Fibroblast of villous mesenchyme (primary cell): Measurements from ENCODE around the gene HMCN2. TPM values are rescaled to one million over a fixed set of nuclear protein-coding genes. Genes with fewer than 3 reads are reported as not detected.
"Not testable (repeated sequence)": the region's sequence is repeated elsewhere in the genome, so short reads cannot be mapped to it uniquely, and the experiment has no call there.

ENCODE experiments used
- DNase-seq: peaks from one replicate; pipeline ENCODE4 v3.0.0-alpha.2; 2010; ENCODE audit warnings: low read depth
- H3K4me3 ChIP-seq: 2 replicates; pipeline ENCODE4 v1.5.1; 2011; ENCODE audit warnings: low read depth, mild to moderate bottlenecking, low read length
- CTCF ChIP-seq: IDR thresholded peaks from 2 replicates; pipeline ENCODE4 v1.5.1; 2012; ENCODE audit warnings: low read depth, mild to moderate bottlenecking, low read length; ENCODE audit not compliant: insufficient read depth
- total RNA-seq: library from RNA; depleted of rRNA; stranded (reverse); fragments of >200 nt; gene quantifications from 2 replicates; pipeline ENCODE4 v1.2.3, GENCODE V29; 2012

HMCN2 gene
- total RNA-seq, 1 donor = not detected

GRCh38 chr9:130398487-130399240, 133.1 kb downstream of the HMCN2 start:
- no peak for TF ChIP-seq CTCF

GRCh38 chr9:130399768-130400167, 134.2 kb downstream of the HMCN2 start:
- no peak for DNase-seq
- H3K4me3 ChIP-seq = no peak overlapping the region
- no peak for TF ChIP-seq CTCF

More at GRCh38 chr9:130398487-130399240, 133.1 kb downstream of the HMCN2 start:
- DNase-seq = no peak
- H3K4me3 ChIP-seq = no peak overlapping the region

- no peak for TF ChIP-seq CTCF
- no peak for DNase-seq
- no peak overlapping the region for H3K4me3 ChIP-seq
Measured at GRCh38 chr9:130400870-130401269, 135.3 kb downstream of the HMCN2 start.

- not testable (repeated sequence) for DNase-seq, H3K4me3 ChIP-seq
Measured at GRCh38 chr9:130401742-130402141, 136.2 kb downstream of the HMCN2 start.

- no peak for TF ChIP-seq CTCF
- no peak for DNase-seq
- H3K4me3 ChIP-seq = no peak overlapping the region
Measured at GRCh38 chr9:130402243-130402642, 136.7 kb downstream of the HMCN2 start.

GRCh38 chr9:130402645-130403440, 137.3 kb downstream of the HMCN2 start:
- no peak for TF ChIP-seq CTCF
- DNase-seq = no peak
- no peak overlapping the region for H3K4me3 ChIP-seq

- TF ChIP-seq CTCF = no peak
- no peak overlapping the region for H3K4me3 ChIP-seq
Measured at GRCh38 chr9:130405657-130406257, 140.2 kb downstream of the HMCN2 start.

More at GRCh38 chr9:130405657-130406257, 140.2 kb downstream of the HMCN2 start:
- no peak for DNase-seq
